ENCODE measurements around the gene PPP6R2. TPM values are rescaled to one million over a fixed set of nuclear protein-coding genes. Genes with fewer than 3 reads are reported as not detected.

Gene PPP6R2
- total and polyA plus RNA-seq, 9 of the 15 experiments (the other 6 are each of a cell fraction or from before 2014, with no cell fraction given): 0.32 to 39.8 (median 21.4) TPM

DNA sequence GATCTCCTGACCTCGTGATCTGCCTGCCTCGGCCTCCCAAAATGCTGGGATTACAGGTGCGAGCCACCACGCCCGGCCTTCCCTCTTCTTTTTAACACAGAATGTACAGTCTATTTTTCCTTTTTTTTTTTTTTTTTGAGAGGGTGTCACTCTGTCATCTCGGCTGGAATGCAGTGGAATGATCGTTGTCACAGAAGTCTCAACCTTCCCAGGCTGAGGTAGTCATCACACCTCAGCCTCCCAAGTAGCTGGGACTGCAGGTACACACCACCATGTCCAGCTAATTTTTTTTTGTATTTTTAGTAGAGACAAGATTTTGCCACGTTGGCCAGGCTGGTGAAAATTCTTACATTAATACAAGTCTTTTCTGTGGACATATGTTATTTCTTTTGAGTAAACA, 13.1 kb downstream of the PPP6R2 start:
- CTCF ChIA-PET (ENCODE audit: low intra/inter-chr PET ratio): no interaction called here

More for the DNA sequence above, 13.1 kb downstream of the PPP6R2 start:
- in situ Hi-C loops (cut with MboI): no loop called here
- no TSS peak for BruUV-seq (replicated peaks)
- intact Hi-C loops (cut with micrococcal nuclease): no loop called here
- H3K27ac ChIP-seq (ENCODE audit: extremely low read depth, low read depth, low read length): no peak overlapping the region
- no peak overlapping the region for H3K4me3 ChIP-seq
- FAIRE-seq (no peak), DNase-seq (ENCODE audit: extremely low read depth in 1 of 4, low spot score in 3 of 4) (no peak), ATAC-seq (no peak)
- no peaks in the 10 kb centered on the region for H3K27me3 ChIP-seq (ENCODE audit: control insufficient read depth in 2 of 2, insufficient read depth in 2 of 2, low read length in 2 of 2)
- H3K9ac ChIP-seq (ENCODE audit: insufficient read depth in 1 of 2, low read depth in 2 of 2, low read length in 2 of 2): no peak overlapping the region
- H3K36me3 ChIP-seq (ENCODE audit: control insufficient read depth, insufficient read depth, low read length): peaks cover 23% of the 10 kb centered on the region; the same call in 1 of the 3 replicates
- H3K9me3 ChIP-seq (replicated peaks; ENCODE audit: control insufficient read depth, insufficient read depth, low read depth, low read length): no peaks in the 10 kb centered on the region
- POLR2A ChIA-PET: no interaction called here
- H3K4me1 ChIP-seq (replicated peaks in 1 of 2; ENCODE audit: control insufficient read depth in 2 of 2, insufficient read depth in 2 of 2, low read length in 2 of 2): no peaks in the 10 kb centered on the region; a peak in 1 of 5 replicates
- 75% methylated on average over 3 of the region's 8 CpGs for WGBS (ENCODE audit: insufficient coverage, low coverage, missing lambda C conversion rate)
- no peak for TF ChIP-seq ZC3H11A (IDR thresholded peaks at IDR 0.05; ENCODE audit: low read depth, low read length)
- TF ChIP-seq SMC3 (conservative IDR thresholded peaks at IDR 0.05; ENCODE audit: insufficient read depth, low read depth, low read length): no peak
- no peak for TF ChIP-seq ZSCAN29 (IDR thresholded peaks at IDR 0.05)
- no peak for TF ChIP-seq ILK (tag; IDR thresholded peaks at IDR 0.05; ENCODE audit: borderline replicate concordance, low read depth)
- no peak for TF ChIP-seq MED1 (CRISPR knock-in tag; IDR thresholded peaks at IDR 0.05; ENCODE audit: borderline replicate concordance)
- TF ChIP-seq, protein P1, sequence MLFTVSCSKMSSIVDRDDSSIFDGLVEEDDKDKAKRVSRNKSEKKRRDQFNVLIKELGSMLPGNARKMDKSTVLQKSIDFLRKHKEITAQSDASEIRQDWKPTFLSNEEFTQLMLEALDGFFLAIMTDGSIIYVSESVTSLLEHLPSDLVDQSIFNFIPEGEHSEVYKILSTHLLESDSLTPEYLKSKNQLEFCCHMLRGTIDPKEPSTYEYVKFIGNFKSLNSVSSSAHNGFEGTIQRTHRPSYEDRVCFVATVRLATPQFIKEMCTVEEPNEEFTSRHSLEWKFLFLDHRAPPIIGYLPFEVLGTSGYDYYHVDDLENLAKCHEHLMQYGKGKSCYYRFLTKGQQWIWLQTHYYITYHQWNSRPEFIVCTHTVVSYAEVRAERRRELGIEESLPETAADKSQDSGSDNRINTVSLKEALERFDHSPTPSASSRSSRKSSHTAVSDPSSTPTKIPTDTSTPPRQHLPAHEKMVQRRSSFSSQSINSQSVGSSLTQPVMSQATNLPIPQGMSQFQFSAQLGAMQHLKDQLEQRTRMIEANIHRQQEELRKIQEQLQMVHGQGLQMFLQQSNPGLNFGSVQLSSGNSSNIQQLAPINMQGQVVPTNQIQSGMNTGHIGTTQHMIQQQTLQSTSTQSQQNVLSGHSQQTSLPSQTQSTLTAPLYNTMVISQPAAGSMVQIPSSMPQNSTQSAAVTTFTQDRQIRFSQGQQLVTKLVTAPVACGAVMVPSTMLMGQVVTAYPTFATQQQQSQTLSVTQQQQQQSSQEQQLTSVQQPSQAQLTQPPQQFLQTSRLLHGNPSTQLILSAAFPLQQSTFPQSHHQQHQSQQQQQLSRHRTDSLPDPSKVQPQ (CRISPR knock-in tag; IDR thresholded peaks at IDR 0.05; ENCODE audit: borderline replicate concordance): no peak
- no peak for TF ChIP-seq FOSL1 (tag; conservative IDR thresholded peaks at IDR 0.05)
- TF ChIP-seq CXXC5 (CRISPR knock-in tag; IDR thresholded peaks at IDR 0.05): no peak
- no peak for TF ChIP-seq ZNF124 (CRISPR knock-in tag; IDR thresholded peaks at IDR 0.05)
- TF ChIP-seq, protein P2, sequence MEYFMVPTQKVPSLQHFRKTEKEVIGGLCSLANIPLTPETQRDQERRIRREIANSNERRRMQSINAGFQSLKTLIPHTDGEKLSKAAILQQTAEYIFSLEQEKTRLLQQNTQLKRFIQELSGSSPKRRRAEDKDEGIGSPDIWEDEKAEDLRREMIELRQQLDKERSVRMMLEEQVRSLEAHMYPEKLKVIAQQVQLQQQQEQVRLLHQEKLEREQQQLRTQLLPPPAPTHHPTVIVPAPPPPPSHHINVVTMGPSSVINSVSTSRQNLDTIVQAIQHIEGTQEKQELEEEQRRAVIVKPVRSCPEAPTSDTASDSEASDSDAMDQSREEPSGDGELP (CRISPR knock-in tag; IDR thresholded peaks at IDR 0.05; ENCODE audit: borderline replicate concordance): no peak
- no peak for TF ChIP-seq ZC3H8 (IDR thresholded peaks at IDR 0.05)
- no peak for TF ChIP-seq MNT (conservative IDR thresholded peaks at IDR 0.05)
- no peak for TF ChIP-seq GTF2A2 (tag; IDR thresholded peaks at IDR 0.05)
- TF ChIP-seq WHSC1 (IDR thresholded peaks at IDR 0.05; ENCODE audit: low read length): no peak
- H3K79me2 ChIP-seq (ENCODE audit: control insufficient read depth, insufficient read depth, low read length): peaks cover 54% of the 10 kb centered on the region
- 0 out of 2 replicates have a peak, but pooled peaks cover 7% of the 10 kb centered on the region for H4K20me1 ChIP-seq (replicated peaks; ENCODE audit: control insufficient read depth, insufficient read depth, low read length)
- no peak overlapping the region for H3K4me2 ChIP-seq (ENCODE audit: insufficient read depth, low read length)
- H2AFZ ChIP-seq (ENCODE audit: low read depth, low read length): no peak overlapping the region
- H3K9me1 ChIP-seq (ENCODE audit: control insufficient read depth, insufficient read depth, low read length): peaks cover 6% of the 10 kb centered on the region
